ENCODE results near the gene ATP13A1. TPM values are rescaled to one million over a fixed set of nuclear protein-coding genes. Genes with fewer than 3 reads are reported as not detected.

The ATP13A1 gene
- polyA plus RNA-seq, 3 donors, result 16.9 to 106 (median 21.9) TPM

DNA sequence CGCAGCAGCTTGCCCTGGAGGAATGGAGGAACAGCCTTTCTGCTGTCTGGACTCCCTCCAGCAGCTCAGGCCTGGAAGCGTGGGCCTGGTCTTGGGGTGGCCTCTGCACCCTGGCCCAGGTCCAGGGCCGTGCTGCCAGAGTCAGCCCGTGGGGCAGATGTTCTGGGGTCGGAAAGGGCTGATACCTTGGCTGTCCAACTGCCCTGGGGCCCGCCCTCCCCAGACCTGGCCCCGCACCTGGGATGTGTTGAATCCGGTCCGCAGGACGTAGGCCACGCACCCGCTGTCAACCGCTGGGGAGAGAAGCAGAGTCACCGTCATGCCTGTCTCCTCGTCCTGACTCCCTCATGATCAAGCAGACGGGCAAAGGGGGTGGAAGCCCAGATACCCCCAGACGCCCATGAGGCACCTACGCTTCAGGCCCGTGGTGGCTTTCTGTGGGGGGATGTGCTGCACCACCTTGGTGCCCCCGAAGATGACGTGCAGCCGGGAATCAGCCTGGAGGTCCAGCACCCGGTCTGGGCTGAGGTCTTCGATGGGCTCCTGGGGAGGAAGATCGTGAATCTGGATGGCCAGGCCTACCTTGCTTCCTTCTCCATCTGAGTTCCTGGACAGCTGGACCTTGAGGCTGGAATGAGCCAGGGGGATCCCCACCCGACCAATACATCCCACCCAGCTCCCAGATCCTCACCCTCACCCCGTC lies 7.7 kb downstream of the ATP13A1 start:
- peaks cover 84 to 93% of the 10 kb centered on the region in 2 donors for H3K36me3 Mint-ChIP-seq
- H3K9ac ChIP-seq (ENCODE audit: insufficient read depth, low read length, poor library complexity, severe bottlenecking), result no peak overlapping the region
- no peaks in the 10 kb centered on the region for H3K9me3 ChIP-seq (replicated peaks in 1 of 2; ENCODE audit: control insufficient read depth in 1 of 2, insufficient read depth in 1 of 2, low read length in 2 of 2)
- no peaks in the 10 kb centered on the region for H3K27me3 ChIP-seq (ENCODE audit: control insufficient read depth in 2 of 2, insufficient read depth in 2 of 2, low read length in 2 of 2)
- H3K27ac Mint-ChIP-seq, result peak overlapping the region in 4 of 7 donors; percentile 42 to 55 (median 48)
- peaks cover 91 to 93% of the 10 kb centered on the region in 2 donors for H3K36me3 ChIP-seq (replicated peaks in 1 of 2; ENCODE audit: control insufficient read depth in 1 of 2, insufficient read depth in 2 of 2, low read length in 2 of 2)
- H3K9me3 Mint-ChIP-seq, result no peaks in the 10 kb centered on the region
- no peak for TF ChIP-seq CTCF (IDR thresholded peaks at IDR 0.05)
- no peak overlapping the region for H2AFZ ChIP-seq (ENCODE audit: insufficient read depth, low read depth, low read length, poor library complexity, severe bottlenecking)
- H4K20me1 ChIP-seq (ENCODE audit: insufficient read depth, low read length), result peaks cover 9% of the 10 kb centered on the region
- no peak for DNase-seq
- H3K79me2 ChIP-seq (ENCODE audit: insufficient read depth, low read length), result peaks cover 24% of the 10 kb centered on the region
- peaks cover 0 to 10% (median 0%) of the 10 kb centered on the region in 3 donors for H3K27me3 Mint-ChIP-seq (ENCODE audit: low read depth in 3 of 3)
- no peaks in the 10 kb centered on the region for H3K4me1 ChIP-seq (ENCODE audit: control insufficient read depth in 1 of 2, insufficient read depth in 2 of 2, low read length in 2 of 2)
- no peak overlapping the region for H3K4me2 ChIP-seq (replicated peaks; ENCODE audit: extremely low read depth, low read length, poor library complexity, severe bottlenecking)
- no peak overlapping the region for H3K27ac ChIP-seq (ENCODE audit: low read depth in 1 of 2, low read length in 2 of 2)
- H3K4me3 ChIP-seq (replicated peaks in 1 of 3; ENCODE audit: low read depth in 2 of 3, low read length in 3 of 3), result no peak overlapping the region
- WGBS (ENCODE audit: insufficient coverage), result 98% methylated on average over 24 of the region's 27 CpGs
- no peak overlapping the region for H3K4me3 Mint-ChIP-seq
- no peaks in the 10 kb centered on the region for H3K4me1 Mint-ChIP-seq
- intact Hi-C loops (cut with micrococcal nuclease), result no loop called here

DNA sequence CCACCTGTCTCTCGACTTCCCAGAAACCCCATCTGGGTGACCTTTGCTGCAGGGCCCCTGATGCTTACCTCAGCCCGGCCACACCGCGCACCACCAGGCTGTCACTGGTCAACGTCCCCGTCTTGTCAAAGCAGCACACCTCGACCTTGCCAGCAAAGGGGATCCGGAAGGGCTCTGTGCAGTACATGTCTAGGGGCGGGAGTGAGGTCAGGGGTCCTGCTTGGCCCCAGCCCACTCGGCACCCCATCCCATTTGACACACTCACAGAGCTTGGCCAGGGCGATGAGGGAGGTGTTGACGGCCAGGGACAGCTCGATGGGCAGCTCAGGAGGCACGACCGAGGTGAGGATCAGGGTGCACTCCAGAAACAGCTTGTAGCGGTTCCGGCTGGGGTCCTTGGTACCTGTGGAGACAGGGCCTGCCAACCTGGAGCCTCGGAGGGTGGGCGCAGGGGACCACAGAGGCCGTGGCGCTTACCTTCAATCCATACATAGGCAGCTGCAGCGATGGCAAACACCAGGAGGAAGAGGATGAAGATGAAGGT lies 8.4 kb downstream of the ATP13A1 start:
- no peak overlapping the region for H3K9ac ChIP-seq (ENCODE audit: insufficient read depth, low read length, poor library complexity, severe bottlenecking)
- H3K4me1 ChIP-seq (ENCODE audit: control insufficient read depth in 1 of 2, insufficient read depth in 2 of 2, low read length in 2 of 2), result no peaks in the 10 kb centered on the region
- WGBS (ENCODE audit: insufficient coverage), result 95% methylated on average over 16 of the region's 22 CpGs
- Mint-ChIP-seq H3K27me3 (ENCODE audit: low read depth in 3 of 3) (peaks cover 0 to 10% (median 0%) of the 10 kb centered on the region in 3 donors), H3K4me3 (no peak overlapping the region), H3K9me3 (no peaks in the 10 kb centered on the region), H3K36me3 (peaks cover 91 to 98% of the 10 kb centered on the region in 2 donors), H3K4me1 (no peaks in the 10 kb centered on the region), H3K27ac (peak overlapping the region in 1 of 7 donors; percentile 40)
- H3K79me2 ChIP-seq (ENCODE audit: insufficient read depth, low read length), result peaks cover 18% of the 10 kb centered on the region
- no peak overlapping the region for H3K27ac ChIP-seq (ENCODE audit: low read depth in 1 of 2, low read length in 2 of 2)
- no peak overlapping the region for H3K4me3 ChIP-seq (replicated peaks in 1 of 3; ENCODE audit: low read depth in 2 of 3, low read length in 3 of 3)
- peaks cover 12% of the 10 kb centered on the region for H4K20me1 ChIP-seq (ENCODE audit: insufficient read depth, low read length)
- no peak for TF ChIP-seq CTCF (IDR thresholded peaks at IDR 0.05)
- intact Hi-C loops (cut with micrococcal nuclease), result no loop called here
- H3K36me3 ChIP-seq (replicated peaks in 1 of 2; ENCODE audit: control insufficient read depth in 1 of 2, insufficient read depth in 2 of 2, low read length in 2 of 2), result peaks cover 98 to 99% of the 10 kb centered on the region in 2 donors
- H3K9me3 ChIP-seq (replicated peaks in 1 of 2; ENCODE audit: control insufficient read depth in 1 of 2, insufficient read depth in 1 of 2, low read length in 2 of 2), result no peaks in the 10 kb centered on the region
- H3K27me3 ChIP-seq (ENCODE audit: control insufficient read depth in 2 of 2, insufficient read depth in 2 of 2, low read length in 2 of 2), result no peaks in the 10 kb centered on the region
- peak in 1 of 3 donors; percentile 3 for DNase-seq
- H2AFZ ChIP-seq (ENCODE audit: insufficient read depth, low read depth, low read length, poor library complexity, severe bottlenecking), result no peak overlapping the region
- H3K4me2 ChIP-seq (replicated peaks; ENCODE audit: extremely low read depth, low read length, poor library complexity, severe bottlenecking), result no peak overlapping the region

Data from CD14-positive monocyte (primary cell).